Activated naive CD8-positive, alpha-beta T cell treated with anti-CD3 and anti-CD28 coated beads, Interleukin-2, amount 10 ng/mL, durations not matched to agents 7 days and 5 days (primary cell): ENCODE data around the gene THOP1. TPM values are rescaled to one million over a fixed set of nuclear protein-coding genes. Genes with fewer than 3 reads are reported as not detected.
"Not testable (repeated sequence)": the region's sequence is repeated elsewhere in the genome, so short reads cannot be mapped to it uniquely, and the experiment has no call there.

ENCODE experiments used
- ATAC-seq: fragments of 150-1000 bp; cut with Tn5 transposase; one replicate; pipeline ENCODE4 v1.10.0; 2021; ENCODE audit warnings: low read depth, moderate library complexity
- POLR2A ChIA-PET: fragments of 350-600 bp; sonication (Branson Sonifier 250); formaldehyde crosslinking; loops from one replicate; lab custom pipeline; 2021; ENCODE audit warnings: antibody characterized with exemption; lab: Charles Lee
- DNase-seq: peaks from one replicate; pipeline ENCODE4 v3.0.0; 2021
- H3K27ac Mint-ChIP-seq: one replicate; pipeline ENCODE4 v1.8.0; 2022; ENCODE audit warnings: mild to moderate bottlenecking, mixed read lengths
- H3K27me3 Mint-ChIP-seq: one replicate; pipeline ENCODE4 v1.8.0; 2022; ENCODE audit warnings: mild to moderate bottlenecking, moderate library complexity, mixed read lengths
- H3K36me3 Mint-ChIP-seq: one replicate; pipeline ENCODE4 v1.8.0; 2021; ENCODE audit warnings: mild to moderate bottlenecking, mixed read lengths
- H3K4me1 Mint-ChIP-seq: one replicate; pipeline ENCODE4 v1.8.0; 2021; ENCODE audit warnings: mixed read lengths
- H3K4me3 Mint-ChIP-seq: one replicate; pipeline ENCODE4 v1.8.0; 2022; ENCODE audit warnings: mild to moderate bottlenecking, moderate library complexity, mixed read lengths
- H3K9me3 Mint-ChIP-seq: one replicate; pipeline ENCODE4 v1.8.0; 2021; ENCODE audit warnings: mixed read lengths
- total RNA-seq, 2 experiments: library from RNA; stranded (reverse); gene quantifications; one replicate each; pipeline ENCODE4 v1.2.3, GENCODE V29; 2021

The THOP1 gene
- total RNA-seq, 2 experiments from 2014 or later = 73.2 to 78.8 TPM

- POLR2A ChIA-PET = interaction anchor here (1.1 to 1.3 kb wide), 2 partner anchors 43 to 306 kb away, joined by 4 to 5 read pairs; partner anchors contain the start of genes GADD45B and SLC39A3
- Mint-ChIP-seq H3K27ac (peak overlapping the region; percentile 90), H3K4me1 (peaks cover 30% of the 10 kb centered on the region), H3K9me3 (no peaks in the 10 kb centered on the region), H3K4me3 (peak overlapping the region; percentile 89), H3K36me3 (no peaks in the 10 kb centered on the region), H3K27me3 (no peaks in the 10 kb centered on the region)
- no peak for DNase-seq
- no peak for ATAC-seq
These were observed 2.9 kb upstream of the THOP1 start for GRCh38 chr19:2782329-2782935.

DNA sequence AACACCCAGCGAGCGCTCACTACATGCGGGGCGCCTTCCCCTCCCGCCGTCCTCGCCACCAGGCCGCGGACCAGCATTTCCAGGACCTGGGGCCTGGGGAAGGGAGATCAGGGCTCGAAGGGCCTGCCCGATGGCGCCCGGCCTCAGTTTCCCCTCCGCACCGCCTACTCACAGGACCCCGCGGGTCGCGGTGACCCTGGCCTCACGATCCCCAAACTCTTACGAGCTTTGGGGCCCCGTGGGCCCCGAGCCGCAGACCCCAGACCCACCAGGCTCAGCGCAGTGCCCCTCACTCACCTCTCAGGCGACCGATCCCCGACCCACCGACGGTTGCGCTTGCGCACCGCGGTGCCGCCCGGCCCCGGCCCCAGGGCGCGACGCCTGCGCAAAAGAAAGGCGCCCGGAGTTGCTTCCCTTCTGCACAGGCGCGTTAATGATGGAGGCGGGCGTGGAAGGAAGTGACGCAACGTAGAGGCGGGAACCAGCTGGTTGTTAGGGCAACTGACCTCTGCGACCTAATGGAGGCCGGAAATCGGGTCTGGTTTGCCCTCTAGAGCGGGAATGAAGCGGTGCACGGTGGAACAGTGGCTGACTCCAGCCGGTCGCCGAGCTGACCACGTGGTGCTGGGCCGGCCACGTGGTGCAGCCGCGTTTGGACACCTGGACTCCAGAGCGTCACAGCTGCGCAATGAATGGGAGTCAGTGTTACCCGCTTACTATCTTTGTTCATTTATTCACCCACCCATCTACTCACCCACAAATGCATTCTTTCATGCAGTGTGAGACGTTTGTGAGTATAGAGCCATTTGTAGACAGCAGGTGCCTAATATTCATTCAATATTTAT, 2.1 kb upstream of the THOP1 start, which contains the start of gene SGTA:
Gene SGTA, minus strand, starts transcription at position 338 of the 845 bp plus-strand sequence. CDS start 14,205 bp downstream, outside the sequence.
- Mint-ChIP-seq H3K9me3 (no peaks in the 10 kb centered on the region), H3K27me3 (no peaks in the 10 kb centered on the region), H3K36me3 (no peaks in the 10 kb centered on the region), H3K4me3 (peak within 1 kb of the TSS; percentile 89), H3K4me1 (peaks cover 32% of the 10 kb centered on the region), H3K27ac (peak within 1 kb of the TSS; percentile 90)
- peak; percentile 93 for DNase-seq
- ATAC-seq = peak; percentile 69
- POLR2A ChIA-PET = interaction anchor here (1.1 to 1.3 kb wide), 2 partner anchors 44 to 307 kb away, joined by 4 to 5 read pairs; partner anchors contain the start of genes GADD45B and SLC39A3

DNA sequence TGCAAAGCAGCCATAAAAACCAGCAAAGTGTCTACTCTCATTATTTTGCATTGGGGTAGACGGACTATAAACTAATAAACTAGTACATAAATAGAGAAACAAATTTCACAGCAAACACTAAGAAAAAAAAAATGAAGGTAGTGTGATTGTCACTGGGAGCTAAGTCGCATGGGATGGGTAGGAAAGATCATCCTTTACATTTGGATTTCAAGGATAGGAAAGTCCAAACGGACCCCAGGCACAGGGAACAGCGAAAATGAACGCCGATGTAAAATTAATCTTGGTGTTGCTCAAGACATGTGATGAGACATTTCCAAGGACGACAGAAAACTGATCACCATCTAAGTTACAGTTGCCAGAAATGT, 1.5 kb upstream of the THOP1 start:
- peak overlapping the region; percentile 90 for H3K27ac Mint-ChIP-seq
- no peak for ATAC-seq
- no peak for DNase-seq
- POLR2A ChIA-PET = interaction anchor here (1.1 to 1.3 kb wide), 2 partner anchors 44 to 308 kb away, joined by 4 to 5 read pairs; partner anchors contain the start of genes GADD45B and SLC39A3
- no peaks in the 10 kb centered on the region for H3K27me3 Mint-ChIP-seq
- peak overlapping the region; percentile 89 for H3K4me3 Mint-ChIP-seq
- H3K9me3 Mint-ChIP-seq = no peaks in the 10 kb centered on the region
- H3K36me3 Mint-ChIP-seq = no peaks in the 10 kb centered on the region
- peaks cover 33% of the 10 kb centered on the region for H3K4me1 Mint-ChIP-seq

- POLR2A ChIA-PET = no interaction called here
- no peak for ATAC-seq
- Mint-ChIP-seq H3K9me3 (no peaks in the 10 kb centered on the region), H3K27me3 (no peaks in the 10 kb centered on the region), H3K4me1 (peaks cover 17% of the 10 kb centered on the region), H3K36me3 (peaks cover 2% of the 10 kb centered on the region), H3K4me3 (peak overlapping the region; percentile 40), H3K27ac (peak overlapping the region; percentile 51)
- no peak for DNase-seq
These were observed 1.8 kb downstream of the THOP1 start for GRCh38 chr19:2787115-2787514.

GRCh38 chr19:2788237-2788636, 2.9 kb downstream of the THOP1 start:
- Mint-ChIP-seq H3K4me3 (peak overlapping the region; percentile 28), H3K27me3 (no peaks in the 10 kb centered on the region), H3K4me1 (peaks cover 12% of the 10 kb centered on the region), H3K9me3 (no peaks in the 10 kb centered on the region), H3K27ac (peak overlapping the region; percentile 45), H3K36me3 (peaks cover 8% of the 10 kb centered on the region)
- POLR2A ChIA-PET = no interaction called here
- ATAC-seq = no peak
- DNase-seq = no peak

DNA sequence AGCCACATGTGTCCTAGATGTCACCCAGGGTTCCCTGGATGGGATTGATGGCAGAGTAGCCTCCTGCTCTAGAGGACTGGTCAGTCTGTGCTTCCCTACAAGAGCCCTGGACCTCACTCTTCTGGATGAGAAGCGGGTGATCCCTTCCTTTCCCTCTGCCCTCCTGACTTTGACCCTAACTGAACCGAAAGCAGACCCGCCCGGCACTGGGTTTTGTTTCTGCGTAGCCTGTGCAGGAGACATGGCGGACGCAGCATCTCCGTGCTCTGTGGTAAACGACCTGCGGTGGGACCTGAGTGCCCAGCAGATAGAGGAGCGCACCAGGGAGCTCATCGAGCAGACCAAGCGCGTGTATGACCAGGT, 4.9 kb downstream of the THOP1 start:
- Mint-ChIP-seq H3K36me3 (peaks cover 11% of the 10 kb centered on the region), H3K27ac (no peak overlapping the region), H3K4me3 (no peak overlapping the region), H3K4me1 (peaks cover 5% of the 10 kb centered on the region), H3K9me3 (no peaks in the 10 kb centered on the region), H3K27me3 (no peaks in the 10 kb centered on the region)
- POLR2A ChIA-PET = no interaction called here
- DNase-seq = no peak
- no peak for ATAC-seq

GRCh38 chr19:2790557-2791271, 5.4 kb downstream of the THOP1 start:
- H3K36me3 Mint-ChIP-seq = peaks cover 11% of the 10 kb centered on the region
- no peaks in the 10 kb centered on the region for H3K27me3 Mint-ChIP-seq
- DNase-seq = no peak
- POLR2A ChIA-PET = no interaction called here
- no peak overlapping the region for H3K4me3 Mint-ChIP-seq
- H3K4me1 Mint-ChIP-seq = peaks cover 5% of the 10 kb centered on the region
- H3K27ac Mint-ChIP-seq = no peak overlapping the region
- no peak for ATAC-seq
- no peaks in the 10 kb centered on the region for H3K9me3 Mint-ChIP-seq

GRCh38 chr19:2791440-2791839, 6.1 kb downstream of the THOP1 start:
- POLR2A ChIA-PET = no interaction called here
- Mint-ChIP-seq H3K9me3 (no peaks in the 10 kb centered on the region), H3K27ac (no peak overlapping the region), H3K36me3 (peaks cover 12% of the 10 kb centered on the region), H3K27me3 (no peaks in the 10 kb centered on the region), H3K4me3 (no peak overlapping the region), H3K4me1 (peaks cover 3% of the 10 kb centered on the region)
- no peak for ATAC-seq
- no peak for DNase-seq

DNA sequence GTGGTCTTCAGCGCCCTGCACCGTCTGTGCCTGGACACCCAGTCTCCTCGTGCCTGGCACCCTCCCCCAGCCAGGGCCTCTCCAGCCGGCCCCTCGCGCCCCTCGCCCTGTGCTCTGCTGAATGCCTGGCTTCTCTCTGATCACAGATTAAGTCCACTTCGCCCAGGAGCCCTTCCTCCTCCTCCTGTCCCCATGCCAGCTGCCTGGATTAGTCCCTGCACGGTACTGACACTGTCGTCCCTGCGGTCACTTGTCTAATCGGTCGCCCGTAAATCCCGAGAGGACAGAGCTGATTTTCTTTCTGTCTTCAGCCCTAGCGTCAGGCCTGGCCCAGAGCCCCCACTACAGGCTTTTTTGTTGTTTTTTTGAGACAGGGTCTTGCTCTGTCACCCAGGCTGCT, 6.6 kb downstream of the THOP1 start:
- H3K4me3 Mint-ChIP-seq = no peak overlapping the region
- no peaks in the 10 kb centered on the region for H3K9me3 Mint-ChIP-seq
- H3K4me1 Mint-ChIP-seq = peaks cover 3% of the 10 kb centered on the region
- POLR2A ChIA-PET = no interaction called here
- no peaks in the 10 kb centered on the region for H3K27me3 Mint-ChIP-seq
- peaks cover 12% of the 10 kb centered on the region for H3K36me3 Mint-ChIP-seq
- DNase-seq (no peak), ATAC-seq (no peak)
- H3K27ac Mint-ChIP-seq = no peak overlapping the region

DNA sequence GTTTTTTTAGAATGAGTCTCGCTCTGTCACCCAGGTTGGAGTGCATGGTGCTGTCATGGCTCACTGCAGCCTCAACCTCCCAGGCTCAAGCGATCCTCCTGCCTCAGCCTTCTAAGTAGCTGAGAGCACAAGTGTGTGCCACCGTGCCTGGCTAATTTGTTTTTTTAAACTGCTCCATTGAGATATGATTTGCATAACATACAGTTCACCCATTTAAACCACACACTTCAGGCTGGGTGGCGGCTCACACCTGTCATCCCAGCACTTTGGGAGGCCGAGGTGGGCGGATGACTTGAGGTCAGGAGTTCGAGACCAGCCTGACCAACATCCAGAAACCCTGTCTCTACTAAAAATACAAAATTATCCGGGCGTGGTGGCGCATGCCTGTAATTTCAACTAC, 7.4 kb downstream of the THOP1 start:
- POLR2A ChIA-PET, ATAC-seq, H3K27me3 Mint-ChIP-seq, H3K4me3 Mint-ChIP-seq, H3K9me3 Mint-ChIP-seq, H3K27ac Mint-ChIP-seq, DNase-seq, H3K4me1 Mint-ChIP-seq: not testable (repeated sequence)
- peaks cover 12% of the 10 kb centered on the region for H3K36me3 Mint-ChIP-seq

DNA sequence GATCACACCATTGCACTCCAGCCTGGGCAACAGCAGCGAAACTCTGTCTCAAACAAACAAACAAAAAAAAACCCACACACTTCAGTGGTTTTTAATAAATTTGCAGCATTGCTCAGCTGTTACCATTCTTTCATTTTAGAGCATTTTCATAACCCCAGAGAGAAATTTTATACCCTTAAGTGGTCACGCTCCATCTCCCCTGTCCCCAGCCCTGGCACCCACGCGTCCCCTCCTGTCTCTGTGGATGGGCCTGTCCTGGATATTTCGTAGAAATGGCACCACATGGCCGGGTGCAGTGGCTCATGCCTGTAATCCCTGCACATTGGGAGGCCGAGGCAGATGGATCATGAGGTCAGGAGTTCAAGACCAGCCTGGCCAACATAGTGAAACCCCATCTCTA, 7.8 kb downstream of the THOP1 start:
- Mint-ChIP-seq H3K4me1 (peaks cover 2% of the 10 kb centered on the region), H3K4me3 (no peak overlapping the region), H3K27me3 (no peaks in the 10 kb centered on the region), H3K9me3 (no peaks in the 10 kb centered on the region), H3K36me3 (peaks cover 12% of the 10 kb centered on the region), H3K27ac (no peak overlapping the region)
- POLR2A ChIA-PET = no interaction called here
- no peak for DNase-seq
- no peak for ATAC-seq

DNA sequence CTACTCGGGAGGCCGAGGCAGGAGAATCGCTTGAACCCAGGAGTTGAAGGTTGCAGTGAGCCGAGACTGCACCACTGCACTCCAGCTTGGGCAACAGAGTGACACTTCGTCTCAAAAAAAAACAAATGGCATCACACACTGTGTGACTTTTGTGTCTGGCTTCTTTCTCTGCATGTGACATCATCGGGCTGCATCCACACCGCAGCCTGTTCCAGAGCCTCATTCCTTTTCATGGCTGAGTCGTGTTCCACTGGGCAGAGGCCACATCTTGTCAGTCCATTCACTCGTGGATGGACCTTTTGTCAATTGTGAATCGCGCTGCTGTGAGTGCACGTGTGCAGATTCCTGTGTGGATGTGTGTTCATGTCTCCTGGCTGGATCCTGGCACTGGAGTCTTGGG, 8.3 kb downstream of the THOP1 start:
- H3K4me3 Mint-ChIP-seq = no peak overlapping the region
- POLR2A ChIA-PET = interaction anchor here (0.6 kb wide), 1 partner anchor 118 kb away, joined by 4 read pairs; no protein-coding TSS in a partner anchor
- ATAC-seq (no peak), DNase-seq (no peak)
- H3K4me1 Mint-ChIP-seq = no peaks in the 10 kb centered on the region
- H3K36me3 Mint-ChIP-seq = peaks cover 12% of the 10 kb centered on the region
- H3K27me3 Mint-ChIP-seq = no peaks in the 10 kb centered on the region
- no peaks in the 10 kb centered on the region for H3K9me3 Mint-ChIP-seq
- H3K27ac Mint-ChIP-seq = no peak overlapping the region
